Retinal pigment epithelial cell (primary cell): ENCODE results near the gene SLC17A3.

Source experiments
- DNase-seq: peaks from one replicate; pipeline ENCODE4 v3.0.0-alpha.2; 2010; ENCODE audit warnings: low read depth
- H3K4me3 ChIP-seq: 2 replicates; pipeline ENCODE4 v1.5.1; 2011; ENCODE audit warnings: mild to moderate bottlenecking, low read length, control low read depth, moderate library complexity
- CTCF ChIP-seq: conservative IDR thresholded peaks from 2 replicates; pipeline ENCODE4 v1.5.1; 2011; ENCODE audit warnings: low read depth, low read length, control low read depth, inconsistent platforms

The SLC17A3 gene

DNA sequence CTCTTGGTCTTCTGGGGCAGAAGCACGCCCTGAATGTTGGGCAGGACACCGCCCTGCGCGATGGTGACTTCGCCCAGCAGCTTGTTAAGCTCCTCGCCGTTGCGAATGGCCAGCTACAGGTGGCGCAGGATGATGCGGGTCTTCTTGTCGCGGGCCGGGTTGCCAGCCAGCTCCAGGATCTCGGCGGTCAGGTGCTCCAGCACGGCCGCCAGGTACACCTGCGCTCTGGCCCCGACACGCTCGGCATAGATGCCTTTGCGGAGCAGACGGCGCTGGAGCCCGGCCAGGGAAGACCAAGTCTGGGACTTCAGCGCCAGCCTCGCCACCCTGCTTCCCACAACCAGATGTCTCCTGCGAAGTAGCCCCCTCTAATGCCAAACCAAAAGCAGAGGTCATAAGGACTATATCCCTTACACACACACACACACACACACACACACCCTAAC, 8.0 kb upstream of the SLC17A3 start:
- no peak for TF ChIP-seq CTCF
- DNase-seq: no peak
- no peak overlapping the region for H3K4me3 ChIP-seq

GRCh38 chr6:25880601-25881000, 6.6 kb upstream of the SLC17A3 start:
- no peak overlapping the region for H3K4me3 ChIP-seq
- TF ChIP-seq CTCF: no peak
- no peak for DNase-seq

DNA sequence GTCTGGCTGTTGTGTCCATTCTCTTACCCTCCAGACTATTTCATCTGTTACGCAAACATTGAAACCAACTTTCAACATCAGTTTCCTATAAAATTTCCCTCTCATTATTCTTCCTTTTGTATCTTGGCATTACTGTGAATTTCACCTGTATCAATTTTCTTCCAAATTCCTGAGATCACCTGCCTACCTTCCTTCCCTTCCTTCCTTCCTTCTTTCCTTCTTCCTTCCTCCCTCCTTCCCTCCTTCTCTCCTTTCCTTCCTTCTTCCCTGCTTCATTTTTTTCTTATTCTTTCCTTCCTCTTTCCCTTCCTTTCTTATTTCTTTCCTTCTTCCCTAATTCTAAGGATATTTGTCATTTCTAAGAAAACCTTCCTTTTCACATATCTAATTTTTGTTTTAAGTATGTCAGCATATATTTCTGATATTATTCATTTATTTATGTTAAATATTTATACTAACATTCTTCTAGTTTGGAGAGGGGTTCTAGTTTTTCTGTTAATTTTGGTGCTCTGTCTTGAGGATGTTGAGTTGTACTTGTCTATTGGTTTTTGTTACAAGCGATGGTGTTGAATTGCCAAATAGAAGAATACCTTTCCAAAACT, 4.8 kb upstream of the SLC17A3 start:
- DNase-seq: no peak
- H3K4me3 ChIP-seq: no peak overlapping the region
- TF ChIP-seq CTCF: no peak

- DNase-seq: no peak
- TF ChIP-seq CTCF: no peak
- no peak overlapping the region for H3K4me3 ChIP-seq
These were observed 2.0 kb upstream of the SLC17A3 start for GRCh38 chr6:25875926-25876602.

DNA sequence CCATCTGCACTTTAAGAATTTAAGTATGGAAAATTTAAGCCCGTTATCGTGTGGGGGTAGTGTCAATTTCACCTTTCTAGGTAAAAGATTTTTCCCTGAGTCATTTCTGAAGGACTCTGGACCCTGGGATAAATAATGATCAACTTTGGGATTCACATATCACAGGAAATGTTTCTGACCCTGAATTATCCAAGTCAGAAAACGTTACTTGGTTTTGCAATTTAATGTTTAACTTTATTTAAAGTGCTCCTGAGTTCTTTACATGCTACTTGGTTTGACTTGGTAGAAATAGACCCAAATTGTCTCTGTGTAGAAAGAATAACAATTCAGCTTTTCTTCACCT, 1.5 kb upstream of the SLC17A3 start:
- no peak overlapping the region for H3K4me3 ChIP-seq
- DNase-seq: no peak
- no peak for TF ChIP-seq CTCF

DNA sequence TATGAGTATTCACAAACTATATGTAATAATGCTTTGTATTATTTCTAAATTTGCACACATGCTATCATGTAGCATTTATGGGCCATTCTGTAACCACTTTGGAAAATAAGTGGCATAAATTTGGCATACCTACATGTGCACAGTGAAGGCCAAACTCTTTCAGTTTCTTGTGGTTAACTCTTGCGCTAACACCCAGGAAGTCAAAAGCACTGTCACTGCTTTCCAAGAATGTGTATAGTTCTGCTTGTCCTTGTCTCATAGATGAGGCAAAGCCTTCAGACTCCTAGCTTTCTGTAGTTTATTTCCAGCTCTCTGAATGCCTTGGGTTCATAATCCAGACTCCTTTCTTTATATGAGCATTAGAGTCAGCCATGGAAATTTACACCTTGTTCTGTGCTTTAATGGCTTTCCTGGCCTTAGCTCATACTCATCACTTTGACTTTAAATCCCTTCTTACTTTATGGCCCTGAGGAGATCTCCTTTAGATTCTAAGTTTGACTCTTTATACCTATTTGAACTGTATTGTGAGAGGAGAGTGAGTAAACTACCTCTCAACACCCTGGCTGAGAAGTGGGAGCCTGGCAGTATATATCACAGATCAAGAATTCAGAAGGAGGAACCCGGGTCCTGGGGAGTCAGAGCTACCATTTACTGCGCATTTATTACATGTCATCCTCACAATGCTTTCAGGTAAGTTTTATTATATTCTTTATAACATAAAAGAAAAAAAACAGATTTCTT, 949 bp upstream of the SLC17A3 start:
- no peak for DNase-seq
- no peak overlapping the region for H3K4me3 ChIP-seq

More for the DNA sequence above, 949 bp upstream of the SLC17A3 start:
- no peak for TF ChIP-seq CTCF
